GM19043 (cell line): ENCODE measurements around the gene PAEP.

ENCODE experiments used
- ATAC-seq: cut with Tn5 transposase; IDR thresholded peaks from one replicate; pipeline ENCODE4 v1.9.1; 2021; ENCODE audit warnings: low read depth; ENCODE audit not compliant: unreplicated experiment

The PAEP gene

DNA sequence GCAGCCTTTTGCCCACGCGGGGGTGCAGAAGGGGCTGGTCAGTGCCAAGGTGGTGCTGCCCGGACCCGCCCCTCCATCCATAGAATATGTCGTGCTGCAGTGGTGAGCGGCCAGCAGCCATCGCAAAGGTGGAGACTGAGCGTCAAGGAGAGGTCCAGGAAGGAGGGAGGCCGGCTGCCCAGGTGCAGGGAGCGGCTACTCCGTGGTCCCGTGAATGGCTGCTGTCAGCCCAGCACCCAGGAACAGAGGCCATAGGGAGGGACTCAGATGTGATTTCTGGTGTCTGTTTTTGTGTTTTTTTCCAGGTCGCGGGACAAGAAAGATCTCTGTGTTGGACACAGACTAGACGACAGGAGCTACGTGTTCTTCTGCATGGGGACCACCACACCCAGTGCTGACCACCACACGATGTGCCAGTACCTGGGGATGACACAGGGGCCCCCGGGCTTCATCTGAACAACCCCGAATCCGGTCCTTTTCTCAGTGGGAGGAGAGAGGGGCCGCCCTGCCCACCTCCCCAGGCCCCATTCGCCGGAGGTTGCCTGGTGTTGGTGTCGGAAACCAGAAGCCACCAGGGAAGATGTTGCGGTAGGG lies 29.0 kb downstream of the PAEP start:
- no peak for ATAC-seq

- no peak for ATAC-seq
These were observed 30.2 kb downstream of the PAEP start for GRCh38 chr9:135591506-135592330.

- ATAC-seq, result no peak
These were observed 30.7 kb downstream of the PAEP start for GRCh38 chr9:135592331-135592590.

DNA sequence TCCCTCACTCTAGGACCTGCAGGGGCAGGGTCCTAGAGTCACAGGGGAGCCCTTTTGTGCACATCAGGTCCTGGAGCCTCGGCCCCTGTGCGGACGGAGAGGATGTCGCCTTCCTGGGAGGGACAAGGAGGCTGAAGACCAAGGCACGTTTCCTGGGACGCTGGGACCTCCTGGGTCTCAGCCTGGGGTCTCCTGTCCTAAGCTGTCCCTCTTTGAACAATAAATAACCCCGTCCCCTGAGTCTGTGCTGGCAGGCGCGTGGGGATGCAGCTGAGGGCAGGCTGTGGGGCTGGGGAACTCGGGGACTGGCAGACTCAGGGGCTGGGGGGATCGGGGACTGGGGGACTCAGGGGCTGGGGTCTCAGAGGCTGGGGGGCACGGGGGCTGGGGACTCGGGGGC lies 31.1 kb downstream of the PAEP start:
- no peak for ATAC-seq

- ATAC-seq, result no peak
These were observed 34.7 kb downstream of the PAEP start for GRCh38 chr9:135596211-135596610.

DNA sequence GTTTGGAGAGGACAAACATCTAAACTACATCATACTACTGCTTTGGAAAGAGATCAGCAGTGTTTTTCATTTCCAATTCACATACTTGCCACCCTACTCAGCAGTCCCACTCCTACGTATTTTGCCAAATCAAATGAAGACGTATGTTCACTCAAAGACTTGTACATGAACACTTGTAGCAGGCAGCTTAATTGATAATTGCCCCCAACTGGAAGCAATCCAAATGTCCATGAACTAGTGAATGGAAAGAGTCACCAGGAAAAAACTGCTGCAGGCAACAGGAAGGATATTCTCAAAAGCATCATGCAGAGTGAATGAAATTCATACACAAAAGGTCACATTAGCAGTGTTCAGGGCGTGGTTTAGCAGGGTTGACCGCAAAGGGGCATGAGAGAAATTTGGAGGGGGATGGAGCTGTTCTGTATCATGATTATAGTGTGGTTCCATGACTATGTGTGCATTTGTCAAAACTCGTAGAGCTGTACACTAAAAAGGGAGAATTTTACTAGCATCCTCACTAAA lies 38.8 kb downstream of the PAEP start:
- no peak for ATAC-seq

GRCh38 chr9:135601988-135602387 lies 40.4 kb downstream of the PAEP start:
- ATAC-seq, result no peak

DNA sequence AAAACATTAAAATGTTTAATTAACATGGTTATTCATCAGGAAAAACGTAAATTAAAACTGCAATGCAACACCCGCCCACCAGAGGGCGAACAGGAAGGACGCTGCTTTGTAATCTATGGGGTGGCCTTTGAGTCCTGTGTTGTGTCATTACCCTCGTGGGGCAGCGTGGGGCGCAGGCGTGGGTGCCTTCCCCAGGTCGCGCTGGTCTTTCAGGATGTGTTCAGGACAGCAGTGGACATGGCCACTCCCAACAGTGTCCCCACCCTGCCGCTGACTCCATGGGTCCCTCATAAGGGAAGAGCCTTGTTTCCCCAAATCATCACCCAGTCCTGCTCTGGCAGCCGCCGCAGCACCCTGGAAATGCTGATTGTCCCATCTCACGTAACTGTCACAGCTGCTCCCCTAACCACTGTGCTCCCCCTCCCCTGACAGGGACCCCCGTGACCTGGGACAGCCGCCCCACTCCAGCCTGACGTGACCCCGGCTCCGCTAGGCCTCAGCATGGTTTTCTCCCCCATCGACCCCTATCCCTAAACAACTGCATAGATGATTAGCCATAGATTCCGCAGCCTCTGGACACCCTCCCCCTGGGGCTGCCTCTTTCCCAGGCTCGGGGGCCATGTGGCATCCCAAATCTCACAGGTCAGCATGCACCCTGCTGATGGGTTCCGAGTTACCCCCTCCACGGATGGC lies 41.4 kb downstream of the PAEP start:
- ATAC-seq, result no peak

- ATAC-seq, result no peak
These were observed 43.1 kb downstream of the PAEP start for GRCh38 chr9:135604437-135605237.

- ATAC-seq, result no peak
These were observed 43.8 kb downstream of the PAEP start for GRCh38 chr9:135605238-135605781.

DNA sequence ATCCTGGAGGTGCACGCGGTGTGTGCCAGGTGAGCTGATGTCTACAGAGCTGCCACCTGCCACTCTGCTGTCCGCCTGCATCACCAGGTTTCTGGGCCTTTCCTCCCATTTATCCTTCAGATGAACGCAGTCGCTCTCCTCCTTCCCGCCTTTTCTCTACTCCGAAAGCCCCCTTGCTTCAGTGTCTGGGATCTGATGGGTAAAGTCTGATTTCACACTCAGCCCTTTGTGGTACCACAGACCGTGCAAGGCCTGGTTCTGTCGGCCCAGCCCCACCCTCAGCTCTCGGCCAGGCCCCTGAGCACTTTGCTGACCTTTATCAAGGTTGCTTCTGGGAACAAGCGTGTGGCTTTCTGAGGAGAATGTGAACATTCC lies 45.3 kb downstream of the PAEP start:
- ATAC-seq, result no peak

- no peak for ATAC-seq
These were observed 46.1 kb downstream of the PAEP start for GRCh38 chr9:135607401-135608293.

- ATAC-seq, result no peak
These were observed 46.9 kb downstream of the PAEP start for GRCh38 chr9:135608294-135608998.

DNA sequence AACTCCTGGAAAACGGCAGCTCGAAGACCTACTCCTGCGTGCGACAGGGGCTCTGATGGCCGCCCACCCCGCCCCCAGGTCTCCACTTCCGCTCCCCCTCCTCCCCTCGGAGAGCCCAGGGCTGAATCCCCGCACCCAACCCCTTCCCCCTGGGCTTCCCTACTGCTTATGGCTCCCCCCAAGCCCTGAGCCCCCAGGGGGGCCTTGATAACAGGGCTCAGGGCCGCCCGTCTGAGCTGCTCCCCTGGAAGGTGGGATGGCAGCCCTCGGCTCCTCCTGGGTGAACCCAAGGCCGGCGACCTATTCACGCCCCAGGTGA lies 47.4 kb downstream of the PAEP start:
- no peak for ATAC-seq

DNA sequence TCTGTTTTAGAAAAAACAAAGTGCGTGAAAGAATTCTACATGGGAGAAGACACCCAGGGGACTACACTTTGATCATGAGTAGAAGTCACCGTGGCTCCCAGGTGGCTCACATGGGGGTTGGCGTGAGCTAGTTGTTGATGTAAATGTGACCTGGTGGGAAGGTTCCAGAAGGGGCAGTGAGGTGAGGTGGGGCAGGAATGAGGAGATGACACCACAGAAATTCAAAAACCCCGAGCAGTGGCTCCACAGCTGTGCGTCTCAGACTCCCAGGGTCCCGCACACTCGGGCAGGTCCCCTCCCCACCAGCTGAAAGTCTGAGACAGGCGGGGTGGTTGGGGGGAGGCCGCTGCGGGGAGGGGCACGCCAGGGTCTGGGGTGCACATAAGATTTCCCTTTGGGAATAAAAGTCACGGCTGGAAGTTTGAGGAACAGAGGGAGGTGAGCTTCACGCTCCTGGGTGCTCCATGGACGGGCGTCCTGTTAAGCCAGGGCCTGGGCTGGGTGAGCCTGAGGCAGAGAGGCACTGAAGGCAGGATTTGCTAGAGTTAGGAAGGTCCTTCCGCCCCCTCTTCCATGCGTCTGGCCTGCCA lies 47.9 kb downstream of the PAEP start:
- no peak for ATAC-seq

DNA sequence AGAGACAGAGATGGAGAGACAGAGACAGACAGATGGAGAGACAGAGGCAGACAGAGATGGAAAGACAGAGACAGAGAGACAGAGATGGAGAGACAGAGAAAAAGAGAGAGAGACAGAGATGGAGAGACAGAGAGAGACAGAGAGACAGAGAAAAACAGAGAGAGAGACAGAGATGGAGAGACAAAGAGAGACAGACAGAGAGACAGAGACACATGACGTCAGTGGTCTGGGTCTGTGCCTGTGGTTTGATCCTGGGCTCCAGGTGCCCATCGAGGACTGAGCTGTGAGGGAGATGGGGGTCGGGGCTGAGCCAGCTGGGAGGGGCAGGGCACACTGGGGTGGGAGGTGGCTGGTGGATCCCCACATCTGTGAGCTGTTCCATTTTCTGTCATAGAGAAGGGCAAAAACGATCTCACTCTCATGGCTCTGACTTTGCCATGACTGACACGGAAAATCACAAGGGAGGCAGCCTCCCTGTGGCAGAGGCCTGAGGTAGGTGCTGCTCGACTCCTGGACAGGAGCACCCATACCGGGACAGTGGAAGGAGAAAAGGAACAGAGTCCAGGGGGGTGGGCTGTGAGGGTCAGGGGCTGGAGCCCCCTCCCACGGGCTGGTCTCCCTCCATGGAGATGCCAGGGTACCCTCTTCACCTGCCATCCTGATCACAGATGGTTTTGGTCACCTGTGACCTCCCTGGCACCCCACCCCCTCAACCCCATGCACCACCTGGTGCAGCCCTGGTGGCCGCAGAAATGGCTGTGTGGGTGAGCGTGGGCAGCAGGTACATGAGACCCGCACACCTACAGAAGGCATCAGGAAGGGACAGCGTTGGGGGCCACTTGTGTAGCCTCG lies 49.0 kb downstream of the PAEP start:
- ATAC-seq, result no peak

DNA sequence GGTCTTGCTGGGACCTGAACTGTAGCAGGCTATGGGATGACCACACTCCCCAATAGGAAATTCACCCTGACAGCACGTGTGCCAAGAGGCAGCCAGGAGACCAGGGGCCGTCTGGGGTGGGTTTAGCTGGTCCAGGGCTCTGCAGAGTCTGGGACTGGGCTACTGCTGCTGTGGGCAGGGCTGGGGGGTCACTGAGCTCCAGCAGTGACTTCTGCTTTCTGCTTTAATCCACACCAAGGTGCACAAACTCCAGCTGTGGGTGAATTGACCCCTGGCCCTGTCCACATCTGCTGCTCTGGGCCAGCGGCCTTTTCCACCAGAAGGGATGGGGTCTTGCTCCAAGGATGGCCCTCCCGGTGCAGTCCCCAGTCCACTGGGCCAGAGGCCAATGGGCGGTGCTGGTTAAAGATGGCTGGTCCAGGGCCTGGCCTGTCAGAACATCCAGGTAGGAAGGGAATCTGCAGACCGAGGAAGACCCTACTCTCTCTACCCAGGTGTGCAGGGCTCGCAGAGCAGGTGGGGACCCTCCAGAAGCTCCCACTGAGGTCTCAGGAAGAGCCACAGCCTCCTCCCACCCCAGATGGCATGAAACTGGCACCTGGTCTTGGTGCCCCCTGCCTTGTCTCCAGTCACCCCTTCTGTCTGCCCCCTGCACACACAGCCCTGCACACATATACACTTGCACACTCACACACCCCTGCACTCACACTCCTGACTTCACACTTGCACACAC lies 49.8 kb downstream of the PAEP start:
- ATAC-seq, result no peak

GRCh38 chr9:135611875-135612209 lies 50.3 kb downstream of the PAEP start:
- ATAC-seq, result no peak
